Caco-2 (cell line): ENCODE data around the gene ABCF2. TPM values are rescaled to one million over a fixed set of nuclear protein-coding genes. Genes with fewer than 3 reads are reported as not detected.

Experiments used
- BruUV-seq: library from RNA; stranded (reverse); fragments of 400-500 nt; replicated peaks from 2 replicates; lab custom pipeline; 2021; lab: Mats Ljungman, UMichigan
- CTCF ChIA-PET: fragments of 300-600 bp; sonication (Branson Sonifier 250); formaldehyde crosslinking; loops from one replicate; lab custom pipeline; 2022; ENCODE audit warnings: antibody characterized with exemption; lab: Charles Lee
- POLR2A ChIA-PET: fragments of 300-600 bp; sonication (Branson Sonifier 250); formaldehyde crosslinking; loops from one replicate; lab custom pipeline; 2022; ENCODE audit warnings: antibody characterized with exemption; lab: Charles Lee
- DNase-seq, 2 experiments: peaks; one replicate each; pipeline versions ENCODE4 v3.0.0 to v3.0.0-alpha.2; 2020 to 2022
- H3K27me3 ChIP-seq: replicated peaks from 2 replicates; pipeline ENCODE4 v1.6.0; 2011; ENCODE audit warnings: low read length; ENCODE audit not compliant: control insufficient read depth, insufficient read depth
- H3K36me3 ChIP-seq: 2 replicates; pipeline ENCODE4 v1.5.1; 2011; ENCODE audit warnings: low read length; ENCODE audit not compliant: control insufficient read depth, insufficient read depth
- H3K4me1 ChIP-seq: fragments of 250-450 bp; sonication (Bioruptor Pico); 2 replicates; pipeline ENCODE4 v1.5.1; 2020; ENCODE audit warnings: mild to moderate bottlenecking
- H3K4me3 ChIP-seq: 2 replicates; pipeline ENCODE4 v1.5.1; 2011; ENCODE audit warnings: low read depth, mild to moderate bottlenecking, control low read depth, low read length
- H3K9me3 ChIP-seq: fragments of 250-450 bp; sonication (Bioruptor Pico); 2 replicates; pipeline ENCODE4 v1.5.1; 2020; ENCODE audit warnings: mild to moderate bottlenecking, moderate library complexity
- H3K27ac Mint-ChIP-seq: one replicate; pipeline ENCODE4 v1.8.0; 2022; ENCODE audit warnings: mixed read lengths; ENCODE audit not compliant: unreplicated experiment
- H3K27me3 Mint-ChIP-seq: one replicate; pipeline ENCODE4 v1.8.0; 2022; ENCODE audit warnings: mixed read lengths; ENCODE audit not compliant: insufficient read depth, unreplicated experiment
- H3K36me3 Mint-ChIP-seq: one replicate; pipeline ENCODE4 v1.8.0; 2022; ENCODE audit warnings: mild to moderate bottlenecking, mixed read lengths; ENCODE audit not compliant: insufficient read depth, unreplicated experiment
- H3K4me1 Mint-ChIP-seq: one replicate; pipeline ENCODE4 v1.8.0; 2022; ENCODE audit warnings: low read depth, mixed read lengths; ENCODE audit not compliant: unreplicated experiment
- H3K4me3 Mint-ChIP-seq: one replicate; pipeline ENCODE4 v1.8.0; 2022; ENCODE audit warnings: mild to moderate bottlenecking, moderate library complexity, mixed read lengths; ENCODE audit not compliant: unreplicated experiment
- H3K9me3 Mint-ChIP-seq: one replicate; pipeline ENCODE4 v1.8.0; 2022; ENCODE audit warnings: mixed read lengths; ENCODE audit not compliant: unreplicated experiment
- CTCF ChIP-seq, 2 experiments: fragments of 200-600 bp in 1 of 2; IDR thresholded peaks; 1 replicate in 1 of 2; 2 replicates in 1 of 2; pipeline versions ENCODE4 v1.5.1 to v1.8.0; 2011 to 2022; ENCODE audit warnings: antibody characterized with exemption in 1 of 2, control low read depth in 1 of 2, inconsistent platforms in 1 of 2, low read depth in 1 of 2, low read length in 1 of 2, mild to moderate bottlenecking in 1 of 2, moderate library complexity in 1 of 2; ENCODE audit not compliant: insufficient read depth in 1 of 2, severe bottlenecking in 1 of 2, unreplicated experiment in 1 of 2
- intact Hi-C: fragments of 100-400 bp; cut with micrococcal nuclease; formaldehyde crosslinking; loops from one replicate; pipeline ENCODE4 v1.10.0; 2022; ENCODE audit not compliant: unreplicated experiment
- total RNA-seq: library from RNA; stranded (reverse); gene quantifications from 2 replicates; pipeline ENCODE4 v1.2.3, GENCODE V29; 2022

Gene ABCF2
- total RNA-seq, 1 experiment from 2014 or later: 57.8 TPM

- H3K4me1 ChIP-seq: no peaks in the 10 kb centered on the region
- H3K9me3 ChIP-seq: no peaks in the 10 kb centered on the region
- ChIA-PET POLR2A (no interaction called here), CTCF (interaction anchor here (0.7 kb wide), 1 partner anchor 31 kb away, joined by 4 read pairs; no protein-coding TSS in a partner anchor)
- DNase-seq: no peak
- no TSS peak for BruUV-seq
- Mint-ChIP-seq H3K9me3 (no peaks in the 10 kb centered on the region), H3K4me1 (peaks cover 8% of the 10 kb centered on the region), H3K4me3 (no peak overlapping the region), H3K27ac (no peak overlapping the region), H3K36me3 (peaks cover 15% of the 10 kb centered on the region), H3K27me3 (peaks cover 17% of the 10 kb centered on the region)
- no peak overlapping the region for H3K4me3 ChIP-seq
- no peaks in the 10 kb centered on the region for H3K36me3 ChIP-seq
- no peak for TF ChIP-seq CTCF (IDR thresholded peaks at IDR 0.05; ENCODE audit: insufficient read depth in 1 of 2, low read depth in 1 of 2, low read length in 1 of 2, severe bottlenecking in 1 of 2, unreplicated experiment in 1 of 2)
- no peaks in the 10 kb centered on the region; the same call in 1 of the 2 replicates for H3K27me3 ChIP-seq
- intact Hi-C loops: no loop called here
Measured at GRCh38 chr7:151207315-151207714, 19.7 kb downstream of the ABCF2 start.

GRCh38 chr7:151206914-151207313, 20.1 kb downstream of the ABCF2 start:
- DNase-seq: no peak
- no peak overlapping the region for H3K4me3 ChIP-seq
- Mint-ChIP-seq H3K36me3 (peaks cover 11% of the 10 kb centered on the region), H3K4me1 (peaks cover 8% of the 10 kb centered on the region), H3K9me3 (no peaks in the 10 kb centered on the region), H3K27ac (no peak overlapping the region), H3K4me3 (no peak overlapping the region), H3K27me3 (peaks cover 17% of the 10 kb centered on the region)
- no peaks in the 10 kb centered on the region for H3K9me3 ChIP-seq
- no TSS peak for BruUV-seq
- H3K27me3 ChIP-seq: no peaks in the 10 kb centered on the region; the same call in 1 of the 2 replicates
- no peaks in the 10 kb centered on the region for H3K36me3 ChIP-seq
- intact Hi-C loops: no loop called here
- POLR2A ChIA-PET: no interaction called here
- H3K4me1 ChIP-seq: no peaks in the 10 kb centered on the region
- TF ChIP-seq CTCF (IDR thresholded peaks at IDR 0.05; ENCODE audit: insufficient read depth in 1 of 2, low read depth in 1 of 2, low read length in 1 of 2, severe bottlenecking in 1 of 2, unreplicated experiment in 1 of 2): no peak
- CTCF ChIA-PET: interaction anchor here (0.7 kb wide), 1 partner anchor 93 kb away, joined by 3 read pairs; no protein-coding TSS in a partner anchor

GRCh38 chr7:151205730-151206129, 21.3 kb downstream of the ABCF2 start:
- DNase-seq: no peak
- Mint-ChIP-seq H3K27me3 (peaks cover 24% of the 10 kb centered on the region), H3K27ac (no peak overlapping the region), H3K4me3 (no peak overlapping the region), H3K36me3 (peaks cover 7% of the 10 kb centered on the region), H3K9me3 (no peaks in the 10 kb centered on the region), H3K4me1 (peaks cover 5% of the 10 kb centered on the region)
- no peaks in the 10 kb centered on the region; the same call in 1 of the 2 replicates for H3K27me3 ChIP-seq
- H3K36me3 ChIP-seq: no peaks in the 10 kb centered on the region
- ChIA-PET CTCF (no interaction called here), POLR2A (no interaction called here)
- intact Hi-C loops: no loop called here
- H3K9me3 ChIP-seq: no peaks in the 10 kb centered on the region
- BruUV-seq: no TSS peak
- H3K4me3 ChIP-seq: no peak overlapping the region
- H3K4me1 ChIP-seq: no peaks in the 10 kb centered on the region
- TF ChIP-seq CTCF (IDR thresholded peaks at IDR 0.05; ENCODE audit: insufficient read depth in 1 of 2, low read depth in 1 of 2, low read length in 1 of 2, severe bottlenecking in 1 of 2, unreplicated experiment in 1 of 2): no peak
